GM21515 (cell line): ENCODE data around the gene LLGL2.
"Not testable (repeated sequence)": the region's sequence is repeated elsewhere in the genome, so short reads cannot be mapped to it uniquely, and the experiment has no call there.

Source experiments
- ATAC-seq: cut with Tn5 transposase; IDR thresholded peaks from one replicate; pipeline ENCODE4 v1.9.1; 2021; ENCODE audit not compliant: unreplicated experiment

The LLGL2 gene

DNA sequence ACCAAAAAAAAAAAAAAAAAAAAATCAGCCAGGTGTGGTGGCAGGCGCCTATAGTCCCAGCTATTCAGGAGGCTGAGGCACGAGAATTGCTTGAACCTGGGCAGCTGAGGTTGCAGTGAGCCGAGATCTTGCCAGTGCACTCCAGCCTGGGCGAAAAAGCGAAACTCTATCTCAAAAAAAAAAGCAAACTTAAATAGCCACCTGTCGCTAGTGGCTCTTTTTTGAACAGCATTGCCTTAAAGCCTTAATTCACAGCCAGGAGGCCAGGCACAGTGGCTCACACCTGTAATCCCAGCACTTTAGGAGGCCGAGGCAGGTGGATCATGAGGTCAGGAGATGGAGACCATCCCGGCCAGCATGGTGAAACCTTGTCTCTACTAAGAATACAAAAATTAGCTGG, 5.1 kb upstream of the LLGL2 start:
- ATAC-seq, result not testable (repeated sequence)

DNA sequence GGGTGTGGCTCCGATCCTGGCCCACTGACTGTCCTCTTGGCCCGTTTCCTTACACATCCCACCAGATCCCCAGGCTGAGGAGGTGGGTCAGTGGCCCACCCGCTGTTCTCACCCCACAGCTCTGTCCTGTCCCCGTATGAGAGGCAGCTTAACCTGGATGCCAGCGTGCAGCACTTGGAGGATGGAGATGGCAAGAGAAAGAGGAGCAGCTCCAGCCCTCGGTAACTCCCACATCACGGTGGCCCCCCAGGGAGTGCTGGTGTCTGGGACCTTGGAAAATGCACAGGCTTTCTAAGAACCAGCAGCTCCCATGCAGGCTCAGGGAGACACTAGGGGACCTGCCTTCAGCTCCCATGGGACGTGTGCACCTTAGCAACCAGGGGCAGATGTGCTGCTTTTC, 4.2 kb upstream of the LLGL2 start:
- no peak for ATAC-seq

DNA sequence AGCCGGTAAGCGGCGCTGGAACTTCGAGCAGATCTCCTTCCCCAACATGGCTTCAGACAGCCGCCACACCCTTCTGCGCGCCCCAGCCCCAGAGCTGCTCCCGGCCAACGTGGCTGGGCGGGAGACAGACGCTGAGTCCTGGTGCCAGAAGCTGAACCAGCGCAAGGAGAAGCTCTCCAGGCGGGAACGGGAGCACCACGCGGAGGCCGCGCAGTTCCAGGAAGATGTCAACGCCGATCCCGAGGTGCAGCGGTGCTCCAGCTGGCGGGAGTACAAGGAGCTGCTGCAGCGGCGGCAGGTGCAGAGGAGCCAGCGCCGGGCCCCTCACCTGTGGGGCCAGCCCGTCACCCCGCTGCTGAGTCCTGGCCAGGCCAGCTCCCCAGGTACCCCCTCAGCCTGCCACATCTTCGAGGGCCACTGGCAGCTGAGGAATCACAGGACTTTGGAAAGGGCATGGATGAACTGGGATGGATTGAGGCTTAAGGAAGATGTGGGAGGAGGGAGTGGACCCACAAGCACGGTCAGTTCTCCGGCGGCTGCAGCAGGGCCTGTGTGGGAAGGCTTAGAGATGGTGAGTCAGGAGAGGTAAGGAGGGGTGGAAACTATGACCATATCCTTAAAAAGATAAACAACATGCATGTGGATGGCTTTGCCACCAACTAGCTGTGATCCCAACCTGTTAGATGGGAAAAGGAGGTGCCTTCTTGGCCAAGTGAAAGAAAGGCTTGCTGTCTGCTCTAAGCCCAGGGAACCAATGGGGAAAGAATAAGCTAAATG, 3.4 kb upstream of the LLGL2 start:
- ATAC-seq, result no peak

DNA sequence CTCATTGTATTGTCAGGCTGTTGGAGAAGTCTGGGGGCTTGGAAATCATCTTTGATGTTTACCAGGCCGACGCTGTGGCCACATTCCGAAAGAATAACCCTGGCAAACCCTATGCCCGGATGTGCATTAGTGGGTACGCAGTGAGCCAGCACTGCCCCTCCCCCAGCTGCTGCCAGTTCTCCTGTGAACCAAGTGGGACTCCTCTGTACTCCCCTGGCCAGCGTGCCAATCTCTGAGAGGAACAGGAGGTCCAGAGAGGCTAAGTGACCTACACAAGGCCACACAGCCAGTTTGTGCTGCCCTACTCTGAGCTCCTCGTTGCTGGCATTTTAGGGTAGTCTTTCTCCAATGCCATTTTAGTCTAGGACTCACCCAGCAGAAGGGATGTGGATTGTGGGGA, 1.9 kb upstream of the LLGL2 start:
- no peak for ATAC-seq

DNA sequence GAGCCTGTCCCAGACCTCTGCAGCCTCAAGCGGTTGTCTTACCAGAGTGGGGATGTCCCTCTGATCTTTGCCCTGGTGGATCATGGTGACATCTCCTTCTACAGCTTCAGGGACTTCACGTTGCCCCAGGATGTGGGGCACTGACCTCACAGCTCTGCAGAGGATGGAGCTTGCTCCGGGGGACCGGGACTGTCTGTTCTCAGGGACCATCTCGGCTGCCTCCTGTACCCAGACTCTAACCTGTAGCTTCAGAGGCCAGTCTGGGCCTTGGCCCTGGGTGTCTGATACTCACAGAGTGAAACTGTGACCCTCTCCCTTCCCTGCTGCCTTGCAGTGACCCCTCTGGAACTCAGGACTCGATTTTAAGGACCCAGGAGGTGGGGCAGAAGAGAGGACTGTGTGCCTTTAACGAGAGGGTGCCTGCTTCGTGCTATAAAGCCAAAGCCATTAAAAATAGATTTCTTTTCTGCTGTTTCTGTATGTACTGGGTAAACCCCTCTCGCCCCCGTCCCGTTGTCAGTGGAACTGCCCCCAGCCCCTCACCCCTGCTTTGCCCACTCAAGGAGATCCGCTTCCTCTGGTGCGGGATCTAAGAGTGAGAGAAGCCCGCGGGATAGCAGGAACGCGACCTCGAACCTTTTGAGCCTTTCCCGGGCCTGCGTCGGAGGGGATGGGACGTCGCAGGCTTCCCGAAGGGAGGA, 1.1 kb upstream of the LLGL2 start:
- ATAC-seq, result no peak

DNA sequence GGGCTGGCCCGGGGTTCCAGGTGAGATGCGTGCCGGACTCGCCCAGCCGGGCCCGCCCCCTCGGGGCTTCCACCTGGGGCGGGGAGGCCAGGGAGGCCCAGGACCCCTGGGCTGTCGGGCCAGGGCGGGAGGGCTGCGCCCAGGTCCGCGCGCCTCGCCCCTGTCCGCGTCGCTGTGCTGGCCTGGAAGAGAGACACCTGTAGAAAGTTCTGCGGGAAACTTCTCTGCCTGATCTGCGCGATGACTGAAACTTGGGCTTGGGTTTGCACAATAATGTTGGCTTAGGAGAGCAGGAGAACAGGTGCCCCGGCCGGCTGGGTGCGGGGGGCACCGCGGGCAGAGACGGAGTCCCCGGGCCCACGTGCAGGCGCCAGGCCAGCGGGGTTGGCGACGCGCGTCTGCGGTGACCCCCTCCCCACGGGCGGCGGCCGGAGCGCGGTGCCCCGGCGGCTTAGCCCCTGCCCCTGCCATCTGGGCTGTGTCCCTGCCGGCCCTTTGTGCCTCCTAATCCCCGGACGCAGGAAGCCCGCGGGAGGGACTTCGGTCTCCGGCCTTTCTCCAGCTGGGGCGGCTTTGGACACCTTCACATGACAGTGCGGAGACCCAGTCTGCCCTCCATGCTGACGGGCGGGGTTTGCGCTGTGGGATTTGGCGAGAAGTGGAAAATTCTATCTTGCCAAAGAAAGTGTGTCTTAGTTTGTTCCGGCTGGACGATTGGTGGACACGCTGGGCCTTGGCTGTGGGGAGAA, 483 bp downstream of the LLGL2 start:
- ATAC-seq, result peak; percentile 11

DNA sequence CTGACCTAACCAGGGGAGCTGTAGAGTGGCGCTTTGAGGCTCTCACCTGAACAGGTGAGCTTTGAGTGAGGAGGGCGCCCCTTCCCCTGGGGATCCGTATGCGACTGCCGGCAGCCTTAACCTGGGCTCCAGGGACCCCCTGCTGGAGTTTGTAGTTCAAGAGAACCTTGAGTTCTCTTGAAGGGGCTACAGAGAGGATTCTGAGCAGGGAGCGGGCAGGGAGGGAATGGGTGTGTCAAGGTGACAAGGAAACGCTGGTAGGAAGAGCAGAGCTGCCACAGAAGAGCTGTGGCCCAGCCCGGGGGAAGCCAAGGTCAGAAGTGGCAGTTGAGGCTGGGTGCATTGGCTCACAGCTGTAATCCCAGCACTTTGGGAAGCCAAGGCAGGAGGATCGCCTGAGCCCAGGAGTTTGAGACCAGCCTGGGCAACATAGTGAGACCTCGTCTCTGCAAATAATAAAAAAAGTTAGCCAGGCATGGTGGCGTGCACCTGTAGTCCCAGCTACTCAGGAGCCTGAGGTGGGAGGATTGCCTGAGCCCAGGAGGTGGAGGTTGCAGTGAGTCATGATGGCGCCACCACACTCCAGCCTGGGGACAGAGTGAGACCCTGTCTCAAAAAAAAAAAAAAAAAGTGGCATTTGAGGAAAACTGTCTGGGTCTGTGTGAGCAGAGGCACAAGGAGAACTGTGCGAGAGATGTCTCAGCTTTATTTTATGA, 1.2 kb downstream of the LLGL2 start:
- ATAC-seq, result no peak

DNA sequence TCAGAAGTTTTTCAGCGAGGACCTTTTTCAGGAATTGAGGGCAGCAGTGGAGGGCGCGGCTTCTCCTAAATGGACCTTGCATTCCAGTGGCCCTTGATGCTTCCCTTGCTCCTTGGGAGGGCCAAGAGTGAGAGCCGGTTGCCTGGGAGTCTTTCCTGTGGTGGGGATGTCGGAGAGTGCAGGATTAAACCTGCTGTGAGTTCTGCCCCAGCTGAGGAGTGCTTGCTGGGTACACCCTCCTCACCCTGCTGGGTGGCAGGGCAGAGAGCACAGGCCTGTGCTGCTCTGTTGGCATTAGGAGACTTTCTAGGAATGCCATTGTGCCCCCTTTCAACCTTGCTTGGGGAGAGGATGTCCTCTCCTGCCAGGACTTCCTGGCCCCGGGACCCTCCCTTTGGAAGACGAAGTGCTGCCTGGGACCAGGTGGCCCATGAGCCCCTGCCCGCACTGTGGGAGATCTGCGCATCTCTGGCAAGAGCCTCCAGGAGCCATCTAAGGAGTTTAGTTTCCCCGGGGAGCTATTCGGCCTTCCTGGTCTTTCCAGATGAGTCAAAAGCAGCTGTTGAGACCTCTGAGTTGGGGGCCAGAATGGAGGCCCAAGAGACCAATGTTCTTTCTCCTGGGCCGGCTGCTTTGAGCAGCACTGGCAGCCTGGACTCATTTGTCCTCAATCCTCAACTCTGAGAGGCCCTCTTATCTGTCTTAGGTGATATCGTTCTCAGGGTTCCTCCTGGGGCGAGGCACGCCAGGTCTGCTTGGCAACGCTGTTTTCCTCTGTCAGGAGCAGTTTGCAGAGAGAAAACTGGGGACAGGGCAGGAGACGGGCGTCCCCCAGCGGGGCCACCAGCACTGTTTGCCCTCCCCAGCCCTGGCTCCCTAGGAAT, 5.6 kb downstream of the LLGL2 start:
- no peak for ATAC-seq

DNA sequence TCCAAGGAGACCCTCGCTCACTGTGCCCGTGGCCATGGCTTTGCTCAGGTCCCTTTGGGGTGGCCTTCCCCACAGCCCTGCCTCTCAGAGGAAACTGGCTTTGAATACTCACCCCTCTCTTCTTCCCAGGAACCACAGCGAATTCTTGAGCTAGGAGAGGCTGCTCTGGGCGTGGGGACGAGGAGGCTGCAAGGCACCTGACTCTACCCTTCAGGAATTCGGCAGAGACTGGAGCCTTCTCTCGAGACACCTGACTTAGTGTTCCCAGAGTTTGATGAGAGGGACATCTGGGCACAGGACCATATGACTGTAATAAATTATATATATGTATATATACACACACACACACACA, 6.2 kb downstream of the LLGL2 start:
- ATAC-seq, result no peak

DNA sequence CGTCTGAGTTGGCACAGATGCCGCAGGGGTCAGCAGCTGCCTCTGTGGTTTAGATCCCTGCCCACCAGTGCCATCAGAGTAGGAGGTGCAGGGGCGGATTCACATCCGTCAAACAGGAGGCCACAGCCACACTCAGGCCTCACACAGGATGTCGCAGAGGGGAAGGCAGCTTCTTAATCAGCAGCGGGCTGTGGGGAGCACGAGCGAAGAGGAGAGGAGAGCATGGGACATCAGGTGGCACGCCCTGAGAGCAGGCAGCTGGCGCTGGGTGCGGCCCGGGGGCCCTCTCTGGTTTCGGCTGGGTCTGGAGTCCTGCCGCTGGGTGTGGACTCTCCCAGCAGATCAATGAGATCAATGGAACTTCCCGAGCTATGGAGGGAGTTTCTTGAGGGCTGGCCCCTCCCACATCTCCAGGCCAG, 9.6 kb downstream of the LLGL2 start:
- no peak for ATAC-seq

DNA sequence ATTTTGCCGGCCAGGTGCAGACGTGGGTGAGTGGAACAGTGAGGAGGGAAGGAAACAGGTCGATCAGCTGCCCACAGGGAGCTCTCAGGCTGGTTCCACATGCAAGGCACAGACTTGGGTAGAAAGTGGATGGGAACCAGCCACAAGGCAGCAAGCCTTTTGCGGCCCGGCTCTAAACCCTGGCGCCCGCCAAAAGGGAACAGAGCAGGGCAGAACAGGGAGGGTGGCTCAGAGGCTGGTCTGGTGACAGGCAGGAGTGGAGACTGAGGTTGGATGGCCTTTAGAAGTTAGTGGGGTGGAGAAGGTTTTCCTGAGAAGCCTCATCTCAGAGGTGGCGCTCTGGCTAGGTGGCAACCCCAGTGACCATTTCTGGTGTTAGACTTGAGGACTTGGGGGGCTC, 10.4 kb downstream of the LLGL2 start:
- no peak for ATAC-seq

DNA sequence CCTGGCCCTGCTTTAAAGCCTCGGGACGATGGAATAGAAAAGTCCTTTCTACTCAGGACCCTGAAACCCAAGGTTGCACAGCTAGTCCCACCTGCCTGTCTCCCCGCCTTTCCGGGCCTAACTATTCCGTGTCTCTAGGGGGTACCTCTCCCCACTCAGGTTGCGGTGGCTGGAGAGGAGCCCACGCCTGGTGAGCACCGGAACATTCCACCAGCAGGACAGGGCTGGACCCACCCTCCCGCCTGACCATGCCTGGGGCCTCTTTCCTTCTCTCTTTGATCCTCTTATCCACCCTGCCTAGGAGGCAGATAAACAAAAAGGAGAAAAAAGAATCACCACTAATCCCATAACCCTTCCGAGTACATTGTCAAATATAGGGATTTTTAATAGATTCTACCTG, 10.9 kb downstream of the LLGL2 start:
- no peak for ATAC-seq

DNA sequence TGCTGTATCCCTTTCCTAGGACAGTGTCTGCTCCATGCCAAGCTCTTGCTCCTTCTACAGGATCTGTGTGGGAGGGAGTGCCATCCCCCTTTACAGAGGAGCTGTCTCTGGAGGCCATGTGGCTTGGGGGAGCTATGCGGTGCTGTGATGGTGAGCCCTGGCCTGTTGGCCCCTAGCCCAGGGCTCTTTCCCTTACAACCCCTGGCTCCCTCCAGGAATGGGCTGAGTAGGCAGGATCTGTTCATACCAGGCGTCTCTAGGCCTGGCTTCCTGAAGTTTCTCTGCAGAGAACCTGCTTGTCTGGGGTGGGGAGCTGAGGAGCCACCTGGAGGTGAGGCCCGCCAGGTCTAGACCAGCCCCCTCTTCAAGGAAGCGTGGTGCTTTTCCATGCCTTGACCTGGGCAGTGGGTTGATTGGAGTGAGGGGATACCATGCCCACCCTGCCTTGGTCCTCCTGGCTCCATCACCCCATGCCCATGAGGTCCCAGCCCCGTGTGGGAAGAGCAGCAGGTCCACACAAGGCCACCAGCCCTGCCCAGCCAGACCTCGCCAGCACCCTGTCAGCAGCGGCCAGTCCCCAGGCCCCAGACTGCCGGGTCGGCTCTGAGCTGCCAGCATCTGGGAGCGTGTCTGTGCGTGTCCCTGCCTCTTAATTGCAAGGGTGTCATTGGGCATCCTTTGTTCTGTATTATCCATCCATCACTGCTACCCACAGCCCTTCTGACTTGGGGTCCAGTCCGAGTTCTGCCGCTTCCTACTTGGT, 14.7 kb downstream of the LLGL2 start:
- no peak for ATAC-seq

DNA sequence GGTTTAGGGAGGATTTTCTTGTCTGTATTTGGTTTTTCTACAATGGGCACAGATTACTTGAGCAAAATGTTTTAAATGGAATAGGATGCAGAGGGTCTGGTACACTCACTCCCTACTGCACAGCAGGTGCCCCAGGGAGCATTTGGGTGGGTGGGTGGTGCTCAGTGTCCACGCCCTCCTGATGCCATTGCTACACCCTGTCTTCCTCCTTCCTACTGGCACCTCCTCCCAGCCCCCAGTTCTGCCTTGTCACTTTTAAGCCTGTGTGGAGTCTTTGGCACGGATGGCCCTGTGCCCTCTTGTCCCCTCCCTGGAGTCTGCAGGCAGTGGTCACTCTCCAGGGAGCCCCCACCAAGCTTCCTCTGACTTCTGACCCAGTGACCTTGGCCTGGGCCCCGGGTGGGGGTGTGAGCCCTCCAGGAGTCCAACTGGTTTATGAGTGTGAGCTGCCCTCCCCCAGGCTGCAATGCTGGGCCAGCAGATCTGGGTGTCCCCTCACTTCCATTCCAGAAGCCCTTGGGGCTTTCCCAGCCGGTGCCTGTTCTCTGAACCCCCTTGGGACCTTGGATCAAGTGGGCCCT, 15.5 kb downstream of the LLGL2 start:
- ATAC-seq, result no peak

DNA sequence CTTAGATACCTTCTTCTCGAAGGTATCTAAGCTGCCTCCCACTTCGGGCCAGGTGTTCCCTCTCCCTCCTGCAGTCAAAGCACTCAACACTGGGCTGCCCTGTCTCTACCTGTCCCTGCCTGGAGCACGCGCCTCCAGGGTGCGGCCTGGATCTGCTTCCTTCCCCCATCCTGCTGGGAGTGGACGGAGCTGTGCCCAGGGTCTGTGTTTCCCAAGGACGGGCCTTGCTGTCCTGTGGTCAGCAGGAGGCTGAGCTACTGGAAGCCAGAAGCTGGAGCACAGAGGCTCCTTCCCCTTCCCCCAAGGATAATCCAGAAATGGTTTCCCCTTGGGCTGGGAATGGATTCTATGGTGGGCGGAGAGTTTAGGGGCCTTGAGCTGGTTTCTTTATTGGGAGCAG, 16.7 kb downstream of the LLGL2 start:
- ATAC-seq, result no peak

DNA sequence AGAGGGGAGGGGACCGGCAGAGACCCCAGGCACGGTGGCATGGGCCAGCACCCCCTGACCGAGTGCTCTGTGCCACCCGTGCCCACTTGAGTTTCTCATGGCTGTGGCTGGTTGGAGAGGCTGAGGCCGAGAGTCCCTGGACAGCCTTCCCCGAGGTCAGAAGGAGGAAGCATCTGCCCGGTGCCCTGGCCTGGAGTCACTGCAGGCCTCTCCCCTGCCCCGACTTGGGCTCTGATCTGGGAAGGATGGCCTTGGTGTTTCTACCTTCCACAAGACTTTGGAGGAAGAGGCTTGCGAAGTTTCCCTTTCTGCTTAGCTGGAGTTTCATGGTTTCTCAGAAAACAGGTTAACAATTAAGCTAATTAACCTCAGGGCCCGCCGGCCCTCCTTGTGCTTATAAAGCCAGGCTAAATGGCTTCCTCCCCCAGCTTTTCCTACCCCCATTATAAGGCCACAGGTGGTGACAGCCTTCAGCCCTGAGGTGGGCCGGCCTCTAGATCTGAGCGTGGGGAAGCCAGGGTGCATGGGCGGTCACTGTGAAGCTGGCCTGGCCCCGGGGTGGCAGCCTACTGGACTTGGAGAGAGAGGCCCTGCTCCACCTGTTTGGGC, 17.3 kb downstream of the LLGL2 start:
- ATAC-seq, result no peak

DNA sequence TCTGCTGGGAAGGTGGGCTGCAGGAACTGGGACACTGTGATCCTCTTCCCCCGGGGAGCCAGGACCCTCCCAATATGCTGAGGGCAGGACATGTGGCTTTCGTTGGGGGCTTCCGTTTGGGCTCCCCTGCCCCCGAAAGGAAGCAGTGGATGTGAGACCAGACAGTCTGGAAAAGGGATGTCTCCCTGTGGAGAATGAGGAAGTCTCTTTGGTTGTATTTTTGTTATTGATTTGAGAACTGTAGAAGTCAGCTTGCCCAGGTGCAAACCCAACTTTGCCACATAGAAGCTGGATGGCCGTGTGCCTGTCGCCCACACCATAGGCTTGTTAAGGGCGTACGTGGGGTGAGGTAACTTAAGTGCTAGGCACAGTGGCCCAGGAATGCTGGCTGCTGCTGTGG, 18.8 kb downstream of the LLGL2 start:
- ATAC-seq, result no peak

DNA sequence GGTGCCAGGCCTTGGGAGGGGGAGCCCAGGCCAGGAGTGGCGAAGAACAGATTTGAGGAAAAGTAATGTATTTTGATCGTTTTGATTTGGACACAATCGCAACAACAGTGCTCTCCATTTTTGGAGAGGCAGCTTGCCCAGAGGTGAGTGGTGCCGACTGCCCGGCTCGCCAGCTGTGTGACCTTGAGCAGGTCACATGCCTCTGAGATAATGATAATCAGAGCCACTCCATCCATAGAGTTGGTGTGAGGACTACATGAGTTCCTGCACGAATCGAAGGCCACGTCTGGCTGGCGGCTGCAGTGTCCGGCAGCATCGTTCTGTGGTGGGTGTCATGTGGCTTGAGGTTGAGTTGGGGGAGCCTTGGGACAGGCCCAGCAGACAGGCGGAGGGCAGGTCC, 20.7 kb downstream of the LLGL2 start:
- ATAC-seq, result no peak

DNA sequence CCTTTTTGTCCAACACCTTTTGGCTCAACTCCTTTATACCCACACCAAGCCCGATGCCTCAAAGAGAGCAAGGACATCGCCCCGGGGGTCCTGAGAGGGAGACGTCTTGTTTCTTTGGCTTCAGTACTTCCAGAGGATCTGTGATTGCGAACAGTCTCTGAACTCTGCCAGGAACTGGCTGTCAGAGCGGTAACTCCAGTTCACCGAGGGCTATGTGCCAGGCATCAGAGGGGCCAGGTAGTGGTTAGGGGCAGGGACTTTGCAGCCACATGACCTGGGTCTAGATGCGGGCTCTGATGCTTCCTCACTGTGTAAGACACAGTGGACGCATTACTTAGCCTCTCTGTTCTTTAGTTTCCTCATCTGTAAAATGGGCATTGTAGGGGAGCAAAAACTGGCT, 21.6 kb downstream of the LLGL2 start:
- no peak for ATAC-seq
